GM12872 (cell line): Measurements from ENCODE around the gene RASL10A.

Source experiments
- CTCF ChIP-seq: IDR thresholded peaks from 3 replicates; pipeline ENCODE4 v1.5.1; 2011; ENCODE audit warnings: low read depth, mild to moderate bottlenecking, low read length, moderate library complexity; ENCODE audit not compliant: insufficient read depth

The RASL10A gene

GRCh38 chr22:29314537-29315285, 786 bp downstream of the RASL10A start:
- no peak for TF ChIP-seq CTCF

GRCh38 chr22:29313576-29314466, 1.7 kb downstream of the RASL10A start:
- no peak for TF ChIP-seq CTCF

- peak; percentile 77 for TF ChIP-seq CTCF
Measured at GRCh38 chr22:29313126-29313575, 2.3 kb downstream of the RASL10A start.

- no peak for TF ChIP-seq CTCF
Measured at GRCh38 chr22:29312218-29313125, 3.0 kb downstream of the RASL10A start.

- TF ChIP-seq CTCF, result no peak
Measured at GRCh38 chr22:29311464-29312217, 3.9 kb downstream of the RASL10A start.

- no peak for TF ChIP-seq CTCF
Measured at GRCh38 chr22:29310863-29311339, 4.6 kb downstream of the RASL10A start.
